Muscle of leg (tissue), 11 donors: ENCODE measurements around the gene RASA3. TPM values are rescaled to one million over a fixed set of nuclear protein-coding genes. Genes with fewer than 3 reads are reported as not detected.

Experiments used
- DNase-seq: peaks from one replicate; pipeline ENCODE4 v3.0.0; 2013
- H3K27ac ChIP-seq: one replicate; pipeline ENCODE4 v1.5.1; 2013; ENCODE audit warnings: mild to moderate bottlenecking, low read length, control low read depth
- H3K27me3 ChIP-seq: one replicate; pipeline ENCODE4 v1.6.1; 2013; ENCODE audit warnings: low read length; ENCODE audit not compliant: control insufficient read depth, insufficient read depth
- H3K36me3 ChIP-seq: one replicate; pipeline ENCODE4 v1.6.1; 2013; ENCODE audit warnings: low read length; ENCODE audit not compliant: control insufficient read depth, insufficient read depth
- H3K4me1 ChIP-seq: one replicate; pipeline ENCODE4 v1.6.1; 2013; ENCODE audit warnings: low read length; ENCODE audit not compliant: control insufficient read depth, insufficient read depth
- H3K4me3 ChIP-seq: one replicate; pipeline ENCODE4 v1.5.1; 2013; ENCODE audit warnings: low read length, control low read depth
- H3K9me3 ChIP-seq: replicated peaks from 2 replicates; pipeline ENCODE4 v1.6.1; 2013; ENCODE audit warnings: low read depth, low read length; ENCODE audit not compliant: control insufficient read depth
- WGBS: methylation state at CpG from one replicate; pipeline ENCODE4 v1.1.5; 2013; ENCODE audit warnings: missing lambda C conversion rate; ENCODE audit not compliant: insufficient coverage; 5-methylcytosine and 5-hydroxymethylcytosine counted together
- polyA plus RNA-seq, 8 donors: library from polyadenylated mRNA; unstranded; fragments of 120-200 nt; gene quantifications; one replicate each; pipeline versions ENCODE4 v1.2.1 to v1.2.3, GENCODE V29; 2013; ENCODE audit warnings: inconsistent platforms in 1 of 8, low replicate concordance in 1 of 8; ENCODE audit not compliant: insufficient read length in 8 of 8, insufficient read depth in 1 of 8
- total RNA-seq: library from RNA; stranded (reverse); fragments of 120-200 nt; gene quantifications from one replicate; pipeline ENCODE4 v1.2.4, GENCODE V29; 2013

Gene RASA3
- total and polyA plus RNA-seq, 9 donors, result 15.9 to 27.2 (median 21.6) TPM

DNA sequence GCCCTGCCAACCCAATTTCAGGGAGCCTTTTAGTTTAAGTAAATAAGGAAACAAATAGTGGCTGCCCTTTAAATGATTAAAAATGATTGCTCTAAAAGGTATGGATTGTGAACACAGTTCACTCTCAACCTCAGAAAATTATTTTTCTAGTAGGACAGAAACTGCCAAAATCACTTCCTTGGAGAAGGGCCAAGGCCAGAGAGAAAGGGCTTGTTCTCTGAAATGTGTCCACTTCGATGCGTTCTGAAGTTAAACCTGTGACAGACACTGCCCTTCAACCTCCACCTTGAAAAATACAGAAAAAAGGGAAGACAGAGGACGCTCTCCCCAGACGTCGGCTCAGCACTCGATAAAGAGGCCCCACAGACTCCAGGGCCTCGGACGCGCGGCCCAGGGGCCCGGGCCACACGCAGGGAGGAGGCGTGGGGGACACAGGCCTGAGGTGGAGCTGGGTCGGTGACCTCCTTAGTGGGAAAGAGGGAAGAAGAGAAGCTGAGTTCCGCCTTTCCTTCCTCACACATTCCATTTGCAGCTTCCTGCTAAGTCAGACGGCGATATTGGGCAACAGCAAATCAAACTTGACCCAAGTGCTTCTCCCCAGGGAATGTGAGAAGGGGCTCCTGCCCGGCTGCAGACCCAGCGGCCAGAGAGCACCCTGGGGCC, 63.6 kb downstream of the RASA3 start:
- Histone ChIP-seq H3K4me1 (peaks cover 57% of the 10 kb centered on the region), H3K27ac (peak overlapping the region; percentile 99), H3K9me3 (no peaks in the 10 kb centered on the region), H3K27me3 (no peaks in the 10 kb centered on the region), H3K36me3 (peaks cover 23% of the 10 kb centered on the region), H3K4me3 (no peak overlapping the region)
- peak; percentile 76 for DNase-seq
- 22% methylated on average over 7 of the region's 19 CpGs for WGBS

DNA sequence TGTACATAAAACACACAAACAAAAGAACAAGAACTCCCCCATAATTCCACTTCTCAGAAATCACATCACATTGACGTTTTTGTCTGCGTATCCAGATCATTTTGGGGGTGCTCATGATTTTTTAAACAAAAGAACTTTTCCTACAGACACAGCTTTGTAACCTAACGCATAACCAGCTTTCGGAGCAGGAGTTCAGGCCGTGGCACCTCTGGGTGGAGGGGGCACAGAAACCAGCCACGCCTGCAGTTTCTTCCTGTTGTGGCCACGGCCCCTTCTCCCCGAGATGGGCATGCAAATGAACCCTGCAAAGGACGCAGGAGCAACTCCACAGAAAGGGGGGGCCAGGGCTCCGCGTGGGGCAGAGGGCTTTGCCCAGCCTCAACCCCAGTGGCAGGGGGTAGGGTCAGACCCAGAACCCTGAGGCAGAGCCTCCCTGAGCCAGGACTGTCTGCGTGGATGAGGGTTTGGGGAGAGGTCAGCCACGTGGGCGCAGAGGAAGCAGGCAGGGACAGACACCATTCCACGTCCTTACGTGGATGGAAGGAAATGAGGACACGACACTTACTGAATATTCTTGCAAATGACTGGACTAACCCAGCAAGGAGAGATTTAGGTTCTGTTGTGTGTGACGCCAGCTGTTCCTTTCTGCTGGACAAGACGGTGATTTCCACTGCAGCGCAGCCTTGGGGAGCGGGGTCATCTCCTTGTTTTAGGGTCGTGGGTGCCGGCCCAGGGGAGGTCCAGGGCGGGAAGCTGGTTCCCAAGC, 64.4 kb downstream of the RASA3 start:
- no peak for DNase-seq
- H3K9me3 ChIP-seq, result no peaks in the 10 kb centered on the region
- H3K36me3 ChIP-seq, result peaks cover 19% of the 10 kb centered on the region
- WGBS, result 65% methylated on average over 19 of the region's 24 CpGs
- peak overlapping the region; percentile 99 for H3K27ac ChIP-seq
- no peak overlapping the region for H3K4me3 ChIP-seq
- H3K27me3 ChIP-seq, result no peaks in the 10 kb centered on the region
- H3K4me1 ChIP-seq, result peaks cover 61% of the 10 kb centered on the region

DNA sequence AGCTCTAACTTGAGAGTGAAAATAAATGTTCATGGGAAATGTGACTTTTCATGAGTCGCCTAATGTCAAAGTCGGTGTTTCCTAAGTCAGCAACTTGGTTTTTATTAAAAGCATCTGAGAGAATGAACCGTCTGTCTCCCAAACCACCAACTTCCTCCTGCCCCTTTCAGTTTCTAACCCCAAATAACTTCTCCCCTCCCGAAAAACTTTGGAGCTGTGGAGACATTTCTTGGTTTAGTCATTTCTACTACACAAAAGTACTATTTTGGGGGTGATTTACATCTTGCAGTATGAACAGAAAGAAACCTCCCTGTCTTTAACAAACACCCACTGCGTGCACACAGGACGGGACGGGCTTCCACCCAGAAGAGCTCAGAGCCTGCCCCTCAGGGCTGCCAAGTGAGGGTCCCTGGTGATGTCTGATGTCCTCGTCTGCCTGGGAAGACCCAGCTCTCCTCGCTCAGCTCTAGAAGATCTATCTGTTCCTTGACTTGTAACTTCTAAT, 65.0 kb downstream of the RASA3 start:
- Histone ChIP-seq H3K9me3 (no peaks in the 10 kb centered on the region), H3K36me3 (peaks cover 13% of the 10 kb centered on the region), H3K27ac (peak overlapping the region; percentile 99), H3K4me1 (peaks cover 66% of the 10 kb centered on the region), H3K4me3 (no peak overlapping the region), H3K27me3 (no peaks in the 10 kb centered on the region)
- WGBS, result 30% methylated on average over 6 of the region's 9 CpGs
- peak; percentile 64 for DNase-seq

DNA sequence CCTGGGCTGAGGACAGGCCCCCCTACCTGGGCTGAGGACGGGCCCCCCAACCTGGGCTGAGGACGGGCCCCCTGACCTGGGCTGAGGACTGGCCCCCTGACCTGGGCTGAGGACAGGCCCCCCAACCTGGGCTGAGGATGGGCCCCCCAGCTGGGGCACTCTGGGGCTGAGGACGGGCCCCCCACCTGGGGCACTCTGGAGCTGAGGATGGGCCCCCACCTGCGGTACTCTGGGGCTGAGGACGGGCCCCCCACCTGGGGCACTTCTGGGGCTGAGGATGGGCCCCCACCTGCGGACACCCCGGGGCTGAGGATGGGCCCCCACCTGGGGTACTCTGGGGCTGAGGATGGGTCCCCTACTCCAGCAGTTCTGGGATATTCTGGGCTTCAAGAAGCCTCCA, 65.5 kb downstream of the RASA3 start:
- Histone ChIP-seq H3K36me3 (peaks cover 11% of the 10 kb centered on the region), H3K27ac (peak overlapping the region; percentile 99), H3K4me3 (no peak overlapping the region), H3K27me3 (no peaks in the 10 kb centered on the region), H3K4me1 (peaks cover 66% of the 10 kb centered on the region), H3K9me3 (no peaks in the 10 kb centered on the region)
- 85% methylated on average over 3 of the region's 7 CpGs for WGBS
- no peak for DNase-seq

GRCh38 chr13:114065926-114066774, 66.3 kb downstream of the RASA3 start:
- Histone ChIP-seq H3K9me3 (no peaks in the 10 kb centered on the region), H3K36me3 (peaks cover 6% of the 10 kb centered on the region), H3K27ac (peak overlapping the region; percentile 99), H3K4me1 (peaks cover 65% of the 10 kb centered on the region), H3K27me3 (no peaks in the 10 kb centered on the region), H3K4me3 (no peak overlapping the region)
- WGBS, result 76% methylated on average over 22 of the region's 35 CpGs
- DNase-seq, result no peak

- 4% methylated on average over 13 of the region's 25 CpGs for WGBS
- peak; percentile 97 for DNase-seq
- Histone ChIP-seq H3K9me3 (no peaks in the 10 kb centered on the region), H3K27ac (peak overlapping the region; percentile 99), H3K4me1 (peaks cover 73% of the 10 kb centered on the region), H3K36me3 (peaks cover 6% of the 10 kb centered on the region), H3K4me3 (peak overlapping the region; percentile 22), H3K27me3 (no peaks in the 10 kb centered on the region)
Measured at GRCh38 chr13:114065141-114065925, 67.1 kb downstream of the RASA3 start.

GRCh38 chr13:114064450-114065140, 67.8 kb downstream of the RASA3 start:
- Histone ChIP-seq H3K4me3 (peak overlapping the region; percentile 21), H3K36me3 (peaks cover 11% of the 10 kb centered on the region), H3K4me1 (peaks cover 79% of the 10 kb centered on the region), H3K27me3 (no peaks in the 10 kb centered on the region), H3K9me3 (no peaks in the 10 kb centered on the region), H3K27ac (peak overlapping the region; percentile 99)
- WGBS, result 10% methylated on average over 16 of the region's 20 CpGs
- DNase-seq, result peak; percentile 61

- Histone ChIP-seq H3K9me3 (no peaks in the 10 kb centered on the region), H3K27ac (peak overlapping the region; percentile 99), H3K4me1 (peaks cover 73% of the 10 kb centered on the region), H3K4me3 (peak overlapping the region; percentile 21), H3K36me3 (peaks cover 18% of the 10 kb centered on the region), H3K27me3 (no peaks in the 10 kb centered on the region)
- peak; percentile 54 for DNase-seq
- WGBS, result 39% methylated on average over 11 of the region's 22 CpGs
Measured at GRCh38 chr13:114063545-114064449, 68.6 kb downstream of the RASA3 start.
